B cell (primary cell): ENCODE data around the gene OTUD3. TPM values are rescaled to one million over a fixed set of nuclear protein-coding genes. Genes with fewer than 3 reads are reported as not detected.
"Not testable (repeated sequence)": the region's sequence is repeated elsewhere in the genome, so short reads cannot be mapped to it uniquely, and the experiment has no call there.

Source experiments
- ATAC-seq: fragments of 200-7000 bp; cut with Tn5 transposase; one replicate; pipeline ENCODE4 v1.10.0; 2021; ENCODE audit warnings: low read depth, mild to moderate bottlenecking, moderate number of reproducible peaks, moderate library complexity
- CTCF ChIA-PET: fragments of 350-600 bp; sonication (Branson Sonifier 250); formaldehyde crosslinking; loops from one replicate; lab custom pipeline; 2021; ENCODE audit warnings: antibody characterized with exemption, inconsistent platforms; lab: Charles Lee
- POLR2A ChIA-PET: fragments of 350-600 bp; sonication (Branson Sonifier 250); formaldehyde crosslinking; loops from one replicate; lab custom pipeline; 2021; ENCODE audit warnings: antibody characterized with exemption; lab: Charles Lee
- DNase-seq: peaks from one replicate; pipeline ENCODE4 v3.0.0; 2013
- H2AFZ ChIP-seq: 2 replicates; pipeline ENCODE4 v1.6.1; 2012; ENCODE audit warnings: mild to moderate bottlenecking, low read depth, low read length; ENCODE audit not compliant: insufficient read depth, poor library complexity, severe bottlenecking
- H3K27ac ChIP-seq, 2 donors: 1 replicate in 1 of 2; 2 replicates in 1 of 2; pipeline ENCODE4 v1.5.1; 2012 to 2013; ENCODE audit warnings: low read length in 2 of 2, mild to moderate bottlenecking in 2 of 2, moderate library complexity in 1 of 2
- H3K27me3 ChIP-seq, 4 experiments: fragments of 200-600 bp in 1 of 4; sonication (generic) in 1 of 4; replicated peaks in 1 of 4; 1 replicate in 2 of 4; 2 replicates in 2 of 4; pipeline versions ENCODE4 v1.6.1 to v1.7.0; 2013 to 2016; ENCODE audit warnings: low read length in 3 of 4, mild to moderate bottlenecking in 2 of 4, mixed read lengths in 1 of 4, moderate library complexity in 1 of 4; ENCODE audit not compliant: insufficient read depth in 4 of 4, control insufficient read depth in 3 of 4; ENCODE audit errors: control extremely low read depth in 1 of 4
- H3K36me3 ChIP-seq, 2 experiments: replicated peaks in 1 of 2; 1 replicate in 1 of 2; 2 replicates in 1 of 2; pipeline versions ENCODE4 v1.6.1 to v1.7.1; 2013; ENCODE audit warnings: low read length in 1 of 2; ENCODE audit not compliant: insufficient read depth in 2 of 2, control insufficient read depth in 1 of 2; ENCODE audit errors: control extremely low read depth in 1 of 2, extremely low read depth in 1 of 2
- H3K4me1 ChIP-seq, 2 donors: fragments of 200-600 bp in 1 of 2; sonication (generic) in 1 of 2; 1 replicate in 1 of 2; 2 replicates in 1 of 2; pipeline versions ENCODE4 v1.5.1 to v1.6.1; 2013 to 2017; ENCODE audit warnings: low read length in 2 of 2; ENCODE audit not compliant: control insufficient read depth in 2 of 2, insufficient read depth in 2 of 2
- H3K4me2 ChIP-seq: replicated peaks from 2 replicates; pipeline ENCODE3; 2012; ENCODE audit warnings: mild to moderate bottlenecking, low read depth, low read length; ENCODE audit not compliant: poor library complexity, severe bottlenecking
- H3K4me3 ChIP-seq, 5 experiments: fragments of 200-600 bp in 1 of 5; sonication (generic) in 1 of 5; 1 replicate in 3 of 5; 2 replicates in 2 of 5; pipeline versions ENCODE4 v1.5.1 to v1.7.0; 2011 to 2016; ENCODE audit warnings: low read length in 4 of 5, mild to moderate bottlenecking in 4 of 5, low read depth in 2 of 5, control low read depth in 1 of 5, moderate library complexity in 1 of 5; ENCODE audit not compliant: insufficient read depth in 1 of 5; ENCODE audit errors: control extremely low read depth in 1 of 5, extremely low read depth in 1 of 5
- H3K79me2 ChIP-seq: fragments of 200-600 bp; sonication (generic); one replicate; pipeline ENCODE4 v1.6.0; 2016; ENCODE audit warnings: low read length; ENCODE audit not compliant: control insufficient read depth, insufficient read depth
- H3K9ac ChIP-seq: fragments of 200-600 bp; sonication (generic); 2 replicates; pipeline ENCODE4 v1.6.1; 2017; ENCODE audit warnings: mild to moderate bottlenecking, low read length, moderate library complexity
- H3K9me3 ChIP-seq, 3 donors: one replicate each; pipeline versions ENCODE4 v1.6.1 to v1.7.1; 2013; ENCODE audit warnings: low read length in 2 of 3; ENCODE audit not compliant: control insufficient read depth in 2 of 3, insufficient read depth in 1 of 3; ENCODE audit errors: control extremely low read depth in 1 of 3
- H4K20me1 ChIP-seq: 2 replicates; pipeline ENCODE4 v1.6.0; 2012; ENCODE audit warnings: mild to moderate bottlenecking, low read length; ENCODE audit not compliant: insufficient read depth, control insufficient read depth, poor library complexity, severe bottlenecking
- H3K27ac Mint-ChIP-seq: one replicate; pipeline ENCODE4 v1.8.0; 2021; ENCODE audit warnings: mixed read lengths
- H3K27me3 Mint-ChIP-seq: one replicate; pipeline ENCODE4 v1.8.0; 2021; ENCODE audit warnings: mixed read lengths
- H3K4me1 Mint-ChIP-seq: one replicate; pipeline ENCODE4 v1.8.0; 2021; ENCODE audit warnings: mixed read lengths
- H3K4me3 Mint-ChIP-seq: one replicate; pipeline ENCODE4 v1.8.0; 2021; ENCODE audit warnings: mixed read lengths
- H3K9me3 Mint-ChIP-seq: one replicate; pipeline ENCODE4 v1.8.0; 2022; ENCODE audit warnings: mixed read lengths; ENCODE audit not compliant: insufficient read depth
- EZH2 ChIP-seq: IDR thresholded peaks from 2 replicates; pipeline ENCODE4 v1.6.1; 2012; ENCODE audit warnings: borderline replicate concordance, low read depth, mild to moderate bottlenecking, moderate library complexity, low read length; ENCODE audit not compliant: insufficient read depth, poor library complexity, severe bottlenecking
- WGBS: methylation state at CpG from one replicate; pipeline ENCODE4 v1.1.5; 2013; ENCODE audit warnings: missing lambda C conversion rate; ENCODE audit not compliant: insufficient coverage; 5-methylcytosine and 5-hydroxymethylcytosine counted together
- intact Hi-C: fragments of 100-400 bp; cut with micrococcal nuclease; formaldehyde crosslinking; loops from one replicate; pipeline ENCODE4 v1.10.0; 2022
- polyA plus RNA-seq: library from polyadenylated mRNA; depleted of rRNA; stranded (reverse); fragments of >200 nt; gene quantifications from 2 replicates; pipeline ENCODE4 v1.2.3, GENCODE V29; 2012
- total RNA-seq, 2 donors: library from RNA; stranded (reverse); fragments of 120-200 nt in 1 of 2; gene quantifications; 1 replicate in 1 of 2; 2 replicates in 1 of 2; pipeline versions ENCODE4 v1.2.3 to v1.2.4, GENCODE V29; 2013 to 2022
- TF ChIP-seq, protein P1 (sequence below): fragments of 200-600 bp; IDR thresholded peaks from one replicate; pipeline ENCODE4 v1.8.0; 2022; ENCODE audit warnings: antibody characterized with exemption, mild to moderate bottlenecking

OTUD3 gene
- total and polyA plus RNA-seq, 2 donors (not counting 1 experiment from before 2014, with no cell fraction given): 4.2 to 19.6 TPM

DNA sequence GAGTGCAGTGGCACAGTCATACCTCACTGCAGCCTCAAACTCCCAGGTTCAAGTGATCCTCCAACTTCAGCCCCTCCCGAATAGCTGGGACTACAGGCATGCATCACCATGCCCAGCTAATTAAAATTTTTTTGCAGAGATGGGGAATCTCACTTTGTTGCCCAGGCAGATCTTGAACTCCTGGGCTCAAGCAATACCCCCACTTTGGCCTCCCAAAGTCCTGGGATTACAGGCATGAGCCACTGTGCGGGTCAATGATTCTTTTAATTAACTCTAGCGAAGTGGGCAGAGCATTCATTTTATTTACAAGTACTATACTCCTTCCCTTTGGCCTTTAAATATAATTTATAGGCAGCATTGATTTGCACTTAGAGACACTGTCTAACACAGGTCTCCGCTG lies 2.5 kb upstream of the OTUD3 start:
- TF ChIP-seq, protein P1, sequence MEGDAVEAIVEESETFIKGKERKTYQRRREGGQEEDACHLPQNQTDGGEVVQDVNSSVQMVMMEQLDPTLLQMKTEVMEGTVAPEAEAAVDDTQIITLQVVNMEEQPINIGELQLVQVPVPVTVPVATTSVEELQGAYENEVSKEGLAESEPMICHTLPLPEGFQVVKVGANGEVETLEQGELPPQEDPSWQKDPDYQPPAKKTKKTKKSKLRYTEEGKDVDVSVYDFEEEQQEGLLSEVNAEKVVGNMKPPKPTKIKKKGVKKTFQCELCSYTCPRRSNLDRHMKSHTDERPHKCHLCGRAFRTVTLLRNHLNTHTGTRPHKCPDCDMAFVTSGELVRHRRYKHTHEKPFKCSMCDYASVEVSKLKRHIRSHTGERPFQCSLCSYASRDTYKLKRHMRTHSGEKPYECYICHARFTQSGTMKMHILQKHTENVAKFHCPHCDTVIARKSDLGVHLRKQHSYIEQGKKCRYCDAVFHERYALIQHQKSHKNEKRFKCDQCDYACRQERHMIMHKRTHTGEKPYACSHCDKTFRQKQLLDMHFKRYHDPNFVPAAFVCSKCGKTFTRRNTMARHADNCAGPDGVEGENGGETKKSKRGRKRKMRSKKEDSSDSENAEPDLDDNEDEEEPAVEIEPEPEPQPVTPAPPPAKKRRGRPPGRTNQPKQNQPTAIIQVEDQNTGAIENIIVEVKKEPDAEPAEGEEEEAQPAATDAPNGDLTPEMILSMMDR: no peak
- no peak for TF ChIP-seq EZH2
- Mint-ChIP-seq H3K4me3 (no peak overlapping the region), H3K9me3 (no peaks in the 10 kb centered on the region), H3K4me1 (peaks cover 21% of the 10 kb centered on the region), H3K27me3 (peaks cover 17% of the 10 kb centered on the region), H3K27ac (no peak overlapping the region)
- H3K9ac ChIP-seq: no peak overlapping the region
- H3K79me2 ChIP-seq: peaks cover 23% of the 10 kb centered on the region
- CTCF ChIA-PET: interaction anchor here (1.6 kb wide), 1 partner anchor 18 kb away, joined by 5 read pairs; no protein-coding TSS in a partner anchor
- intact Hi-C loops: loop anchor here (5.0 to 10.0 kb wide), 2 partner anchors 905 to 1298 kb away; partner anchors contain the start of genes EIF4G3 and HP1BP3
- ATAC-seq (no peak), DNase-seq (no peak)
- 100% methylated on average over 2 of the region's 4 CpGs for WGBS
- POLR2A ChIA-PET: interaction anchor here (0.6 kb wide), 2 partner anchors 42 to 533 kb away, joined by 3 to 7 read pairs; no protein-coding TSS in a partner anchor
- H3K27ac ChIP-seq: no peak overlapping the region
- no peaks in the 10 kb centered on the region for H3K36me3 ChIP-seq
- peaks cover 12 to 14% of the 10 kb centered on the region in 2 donors for H3K4me1 ChIP-seq
- peaks cover 16% of the 10 kb centered on the region for H4K20me1 ChIP-seq
- no peak overlapping the region for H3K4me3 ChIP-seq
- peaks cover 0 to 10% (median 4%) of the 10 kb centered on the region in 4 experiments for H3K27me3 ChIP-seq
- H3K9me3 ChIP-seq: peaks cover 0 to 6% (median 0%) of the 10 kb centered on the region in 3 donors
- no peak overlapping the region for H3K4me2 ChIP-seq
- H2AFZ ChIP-seq: no peak overlapping the region

DNA sequence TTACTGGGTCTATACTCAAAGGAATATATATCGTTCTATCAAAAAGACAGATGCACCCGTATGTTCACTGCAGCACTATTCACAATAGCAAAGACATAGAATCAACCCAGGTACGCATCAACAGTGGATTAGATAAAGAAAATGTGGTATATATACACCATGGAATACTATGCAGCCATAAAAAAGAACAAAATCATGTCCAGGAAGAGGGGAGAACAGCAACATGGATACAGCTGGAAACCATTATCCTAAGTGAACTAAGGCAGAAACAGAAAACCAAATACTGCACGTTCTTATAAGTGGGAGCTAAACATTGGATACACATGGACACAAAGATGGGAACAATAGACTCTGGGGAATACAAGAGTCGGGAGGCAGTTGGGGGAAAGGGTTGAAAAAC lies 1.4 kb upstream of the OTUD3 start:
- H3K9me3 ChIP-seq, H3K9ac ChIP-seq, ATAC-seq, H3K4me2 ChIP-seq, H3K36me3 ChIP-seq, POLR2A ChIA-PET, H3K27ac ChIP-seq, H3K27me3 ChIP-seq, DNase-seq, H3K9me3 Mint-ChIP-seq, H3K27ac Mint-ChIP-seq, H2AFZ ChIP-seq, H3K4me3 ChIP-seq, H3K4me3 Mint-ChIP-seq: not testable (repeated sequence)
- no CpG with 5 or more reads among the region's 5 CpGs for WGBS
- Mint-ChIP-seq H3K4me1 (peaks cover 27% of the 10 kb centered on the region), H3K27me3 (peaks cover 11% of the 10 kb centered on the region)
- H3K79me2 ChIP-seq: peaks cover 35% of the 10 kb centered on the region
- H3K4me1 ChIP-seq: peaks cover 12 to 14% of the 10 kb centered on the region in 2 donors
- CTCF ChIA-PET: interaction anchor here (1.2 to 1.7 kb wide), 3 partner anchors 12 to 315 kb away, joined by 4 to 6 read pairs (median 5); no protein-coding TSS in a partner anchor
- peaks cover 16% of the 10 kb centered on the region for H4K20me1 ChIP-seq
- intact Hi-C loops: loop anchor here (5.0 to 10.0 kb wide), 2 partner anchors 904 to 1296 kb away; partner anchors contain the start of genes EIF4G3 and HP1BP3
